ENCODE results near the gene SERPINA3.

DNA sequence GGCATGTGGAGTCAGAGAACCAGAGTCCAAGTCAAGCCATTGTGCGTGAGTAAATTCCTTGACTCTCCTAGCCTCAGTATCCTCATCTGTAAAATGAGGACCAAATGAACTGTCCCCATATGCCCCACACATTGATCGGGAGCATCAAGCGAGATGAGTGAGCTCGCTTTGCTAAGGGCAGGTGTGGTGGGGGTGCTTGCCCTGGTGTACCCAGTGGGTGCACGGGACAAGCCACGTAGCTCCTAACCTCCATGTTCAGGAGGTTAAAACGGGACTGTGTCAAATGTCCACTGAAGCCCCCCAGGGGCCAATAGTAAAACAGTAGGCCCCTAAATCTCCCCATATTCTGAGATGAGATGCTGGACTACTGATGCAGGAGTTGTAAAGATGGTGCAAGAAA, 60.9 kb downstream of the SERPINA3 start:
- TF ChIP-seq, protein P1, sequence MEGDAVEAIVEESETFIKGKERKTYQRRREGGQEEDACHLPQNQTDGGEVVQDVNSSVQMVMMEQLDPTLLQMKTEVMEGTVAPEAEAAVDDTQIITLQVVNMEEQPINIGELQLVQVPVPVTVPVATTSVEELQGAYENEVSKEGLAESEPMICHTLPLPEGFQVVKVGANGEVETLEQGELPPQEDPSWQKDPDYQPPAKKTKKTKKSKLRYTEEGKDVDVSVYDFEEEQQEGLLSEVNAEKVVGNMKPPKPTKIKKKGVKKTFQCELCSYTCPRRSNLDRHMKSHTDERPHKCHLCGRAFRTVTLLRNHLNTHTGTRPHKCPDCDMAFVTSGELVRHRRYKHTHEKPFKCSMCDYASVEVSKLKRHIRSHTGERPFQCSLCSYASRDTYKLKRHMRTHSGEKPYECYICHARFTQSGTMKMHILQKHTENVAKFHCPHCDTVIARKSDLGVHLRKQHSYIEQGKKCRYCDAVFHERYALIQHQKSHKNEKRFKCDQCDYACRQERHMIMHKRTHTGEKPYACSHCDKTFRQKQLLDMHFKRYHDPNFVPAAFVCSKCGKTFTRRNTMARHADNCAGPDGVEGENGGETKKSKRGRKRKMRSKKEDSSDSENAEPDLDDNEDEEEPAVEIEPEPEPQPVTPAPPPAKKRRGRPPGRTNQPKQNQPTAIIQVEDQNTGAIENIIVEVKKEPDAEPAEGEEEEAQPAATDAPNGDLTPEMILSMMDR (conservative IDR thresholded peaks at IDR 0.05) = no peak
- TF ChIP-seq EZH2 (IDR thresholded peaks at IDR 0.05; ENCODE audit: low read depth) = no peak
